ENCODE results near the gene USF2. TPM values are rescaled to one million over a fixed set of nuclear protein-coding genes. Genes with fewer than 3 reads are reported as not detected.

USF2 gene
- total and polyA plus RNA-seq, 2 experiments from 2014 or later: 30.2 to 55.6 TPM

DNA sequence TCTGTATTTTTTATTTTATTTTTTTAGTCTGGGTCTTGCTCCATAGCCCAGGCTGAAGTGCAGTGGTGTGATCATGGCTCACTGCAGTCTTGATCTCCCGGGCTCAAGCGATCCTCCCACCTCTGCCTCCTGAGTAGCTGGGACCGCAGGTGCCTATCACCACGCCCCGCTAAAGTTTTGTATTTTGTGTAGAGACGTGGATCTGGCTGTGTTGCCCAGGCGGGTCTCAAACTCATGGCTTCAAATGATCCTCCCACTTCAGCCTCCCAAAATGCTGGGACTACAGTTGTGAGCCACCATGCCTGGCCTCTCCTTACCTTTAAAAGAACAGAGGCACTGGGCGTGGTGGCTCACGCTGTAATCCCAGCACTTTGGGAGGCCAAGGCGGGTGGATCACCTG lies 19.0 kb downstream of the USF2 start:
- TF ChIP-seq EZH2phosphoT487 (IDR thresholded peaks at IDR 0.05; ENCODE audit: low read depth, severe bottlenecking, unreplicated experiment): no peak
- TF ChIP-seq, protein P1, sequence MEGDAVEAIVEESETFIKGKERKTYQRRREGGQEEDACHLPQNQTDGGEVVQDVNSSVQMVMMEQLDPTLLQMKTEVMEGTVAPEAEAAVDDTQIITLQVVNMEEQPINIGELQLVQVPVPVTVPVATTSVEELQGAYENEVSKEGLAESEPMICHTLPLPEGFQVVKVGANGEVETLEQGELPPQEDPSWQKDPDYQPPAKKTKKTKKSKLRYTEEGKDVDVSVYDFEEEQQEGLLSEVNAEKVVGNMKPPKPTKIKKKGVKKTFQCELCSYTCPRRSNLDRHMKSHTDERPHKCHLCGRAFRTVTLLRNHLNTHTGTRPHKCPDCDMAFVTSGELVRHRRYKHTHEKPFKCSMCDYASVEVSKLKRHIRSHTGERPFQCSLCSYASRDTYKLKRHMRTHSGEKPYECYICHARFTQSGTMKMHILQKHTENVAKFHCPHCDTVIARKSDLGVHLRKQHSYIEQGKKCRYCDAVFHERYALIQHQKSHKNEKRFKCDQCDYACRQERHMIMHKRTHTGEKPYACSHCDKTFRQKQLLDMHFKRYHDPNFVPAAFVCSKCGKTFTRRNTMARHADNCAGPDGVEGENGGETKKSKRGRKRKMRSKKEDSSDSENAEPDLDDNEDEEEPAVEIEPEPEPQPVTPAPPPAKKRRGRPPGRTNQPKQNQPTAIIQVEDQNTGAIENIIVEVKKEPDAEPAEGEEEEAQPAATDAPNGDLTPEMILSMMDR (IDR thresholded peaks at IDR 0.05; ENCODE audit: poor library complexity): no peak
- no peak for TF ChIP-seq EZH2 (IDR thresholded peaks at IDR 0.05; ENCODE audit: borderline replicate concordance)
- WGBS (ENCODE audit: low lambda C conversion rate, missing lambda C conversion rate): 95% methylated on average over 10 of the region's 10 CpGs
- no peaks in the 10 kb centered on the region for H3K79me2 ChIP-seq
- no peak overlapping the region for H3K27ac ChIP-seq
- no peaks in the 10 kb centered on the region for H3K4me1 ChIP-seq (ENCODE audit: insufficient read depth)
- no peaks in the 10 kb centered on the region for H3K36me3 ChIP-seq (replicated peaks; ENCODE audit: insufficient read depth, low read depth)
- H2AFZ ChIP-seq: no peak overlapping the region
- H4K20me1 ChIP-seq (ENCODE audit: insufficient read depth, poor library complexity, severe bottlenecking): no peaks in the 10 kb centered on the region
- no peak overlapping the region for H3K4me2 ChIP-seq
- H3K4me3 ChIP-seq: no peak overlapping the region
- DNase-seq (ENCODE audit: low spot score): no peak
- no peaks in the 10 kb centered on the region for H3K27me3 ChIP-seq
- no peaks in the 10 kb centered on the region for H3K9me3 ChIP-seq (ENCODE audit: low read depth)
- no peaks in the 10 kb centered on the region for H3K9me2 ChIP-seq (replicated peaks; ENCODE audit: insufficient read depth)

DNA sequence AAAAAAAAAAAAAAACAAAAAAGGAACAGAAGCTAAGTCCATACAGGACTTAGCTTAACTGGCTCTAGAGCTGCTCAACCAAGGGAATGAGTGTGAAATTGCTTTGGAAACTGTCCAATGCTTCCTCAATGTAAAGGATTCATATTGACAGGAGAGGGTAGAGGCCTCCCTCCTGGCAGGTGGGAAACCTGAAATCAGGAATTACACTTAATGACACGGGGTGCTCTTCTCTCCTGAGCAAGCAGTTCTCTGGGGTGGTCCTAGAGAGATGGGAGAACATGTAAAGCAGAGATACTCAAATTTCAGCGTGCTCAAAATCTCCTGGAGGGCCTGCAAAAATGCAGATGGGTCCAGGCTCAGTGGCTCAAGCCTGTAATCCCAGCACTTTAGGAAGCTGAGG lies 19.6 kb downstream of the USF2 start:
- no peak overlapping the region for H3K27ac ChIP-seq
- H3K79me2 ChIP-seq: no peaks in the 10 kb centered on the region
- no peak overlapping the region for H3K4me2 ChIP-seq
- no peaks in the 10 kb centered on the region for H3K9me3 ChIP-seq (ENCODE audit: low read depth)
- TF ChIP-seq, protein P1 (IDR thresholded peaks at IDR 0.05; ENCODE audit: poor library complexity): no peak
- TF ChIP-seq EZH2phosphoT487 (IDR thresholded peaks at IDR 0.05; ENCODE audit: low read depth, severe bottlenecking, unreplicated experiment): no peak
- no peak for TF ChIP-seq EZH2 (IDR thresholded peaks at IDR 0.05; ENCODE audit: borderline replicate concordance)
- WGBS (ENCODE audit: low lambda C conversion rate, missing lambda C conversion rate): 73% methylated on average over 2 of the region's 2 CpGs
- no peak overlapping the region for H3K4me3 ChIP-seq
- no peak overlapping the region for H2AFZ ChIP-seq
- no peaks in the 10 kb centered on the region for H3K36me3 ChIP-seq (replicated peaks; ENCODE audit: insufficient read depth, low read depth)
- no peak for DNase-seq (ENCODE audit: low spot score)
- no peaks in the 10 kb centered on the region for H3K9me2 ChIP-seq (replicated peaks; ENCODE audit: insufficient read depth)
- H4K20me1 ChIP-seq (ENCODE audit: insufficient read depth, poor library complexity, severe bottlenecking): no peaks in the 10 kb centered on the region
- no peaks in the 10 kb centered on the region for H3K27me3 ChIP-seq
- no peaks in the 10 kb centered on the region for H3K4me1 ChIP-seq (ENCODE audit: insufficient read depth)

DNA sequence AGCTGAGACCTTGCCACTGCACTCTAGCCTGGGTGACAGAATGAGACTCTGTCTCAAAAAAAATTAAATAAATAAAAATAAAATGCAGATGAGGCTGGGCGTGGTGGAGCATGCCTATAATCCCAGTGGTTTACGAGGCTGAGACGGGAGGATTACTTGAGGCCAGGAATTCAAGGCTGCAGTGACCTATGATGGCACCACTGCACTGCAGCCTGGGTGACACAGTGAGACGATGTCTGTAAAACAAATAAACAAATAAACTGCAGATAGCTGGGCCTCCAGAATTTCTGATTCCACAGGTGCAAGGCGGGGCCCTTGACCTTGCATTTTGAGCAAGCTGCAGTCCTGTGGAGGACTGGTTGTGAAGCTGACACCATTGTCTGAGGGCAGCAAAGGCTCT lies 20.1 kb downstream of the USF2 start:
- H3K9me2 ChIP-seq (replicated peaks; ENCODE audit: insufficient read depth): no peaks in the 10 kb centered on the region
- H3K4me3 ChIP-seq: no peak overlapping the region
- H3K36me3 ChIP-seq (replicated peaks; ENCODE audit: insufficient read depth, low read depth): no peaks in the 10 kb centered on the region
- no peaks in the 10 kb centered on the region for H3K79me2 ChIP-seq
- H3K4me1 ChIP-seq (ENCODE audit: insufficient read depth): no peaks in the 10 kb centered on the region
- H2AFZ ChIP-seq: no peak overlapping the region
- no peak overlapping the region for H3K4me2 ChIP-seq
- H3K27ac ChIP-seq: no peak overlapping the region
- no peaks in the 10 kb centered on the region for H3K9me3 ChIP-seq (ENCODE audit: low read depth)
- TF ChIP-seq, protein P1 (IDR thresholded peaks at IDR 0.05; ENCODE audit: poor library complexity): no peak
- TF ChIP-seq EZH2phosphoT487 (IDR thresholded peaks at IDR 0.05; ENCODE audit: low read depth, severe bottlenecking, unreplicated experiment): no peak
- TF ChIP-seq EZH2 (IDR thresholded peaks at IDR 0.05; ENCODE audit: borderline replicate concordance): no peak
- no peaks in the 10 kb centered on the region for H4K20me1 ChIP-seq (ENCODE audit: insufficient read depth, poor library complexity, severe bottlenecking)
- no peaks in the 10 kb centered on the region for H3K27me3 ChIP-seq
- no peak for DNase-seq (ENCODE audit: low spot score)
- WGBS (ENCODE audit: low lambda C conversion rate, missing lambda C conversion rate): 71% methylated on average over 5 of the region's 5 CpGs

Measured in hepatocyte (in vitro differentiated cells).